Hepatic stellate cell (primary cell): ENCODE measurements around the gene UST.

Experiments
- DNase-seq: peaks from one replicate; pipeline ENCODE4 v3.0.0; 2011; ENCODE audit warnings: low spot score

UST gene

DNA sequence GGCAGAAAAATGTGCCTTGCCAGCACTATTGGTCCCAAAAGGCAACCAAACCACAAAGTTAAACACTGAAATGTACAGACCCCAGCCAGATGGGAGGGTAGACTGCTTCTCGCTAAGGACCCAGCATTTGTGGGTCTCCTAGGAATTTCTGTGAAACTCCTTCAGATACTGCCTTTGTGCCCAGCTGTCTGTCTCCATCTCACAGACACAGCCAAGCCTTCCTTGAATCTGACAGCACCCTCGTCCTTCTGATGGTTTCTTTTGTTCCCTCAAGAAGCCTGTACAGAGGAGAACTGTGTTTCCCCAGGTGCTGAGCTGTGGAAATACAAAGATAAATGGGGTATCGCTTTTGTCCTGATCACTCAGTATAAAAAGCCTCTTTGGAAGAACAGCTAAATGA, 316.6 kb downstream of the UST start:
- DNase-seq, result no peak

GRCh38 chr6:149064001-149064659, 317.3 kb downstream of the UST start:
- no peak for DNase-seq

- DNase-seq, result no peak
These were observed 317.8 kb downstream of the UST start for GRCh38 chr6:149064660-149065015.

DNA sequence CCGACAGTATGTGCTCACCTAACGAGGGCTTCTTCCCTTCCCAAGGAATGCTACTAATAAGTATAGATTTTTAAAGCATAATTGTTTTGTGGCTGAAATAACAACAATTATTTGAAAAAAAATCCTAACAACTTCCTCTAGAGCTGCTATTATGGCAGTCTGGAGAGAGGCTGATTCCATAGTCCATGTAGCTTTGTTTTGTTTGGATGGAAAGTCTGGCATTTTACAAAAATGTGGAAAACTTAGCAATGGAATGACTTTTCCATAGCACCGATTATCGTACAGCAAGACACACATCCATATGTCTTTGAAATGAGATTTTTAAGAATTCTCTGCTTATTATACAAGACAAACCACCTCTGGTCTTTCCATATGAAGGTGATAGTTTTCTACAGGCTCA, 318.3 kb downstream of the UST start:
- DNase-seq, result no peak

DNA sequence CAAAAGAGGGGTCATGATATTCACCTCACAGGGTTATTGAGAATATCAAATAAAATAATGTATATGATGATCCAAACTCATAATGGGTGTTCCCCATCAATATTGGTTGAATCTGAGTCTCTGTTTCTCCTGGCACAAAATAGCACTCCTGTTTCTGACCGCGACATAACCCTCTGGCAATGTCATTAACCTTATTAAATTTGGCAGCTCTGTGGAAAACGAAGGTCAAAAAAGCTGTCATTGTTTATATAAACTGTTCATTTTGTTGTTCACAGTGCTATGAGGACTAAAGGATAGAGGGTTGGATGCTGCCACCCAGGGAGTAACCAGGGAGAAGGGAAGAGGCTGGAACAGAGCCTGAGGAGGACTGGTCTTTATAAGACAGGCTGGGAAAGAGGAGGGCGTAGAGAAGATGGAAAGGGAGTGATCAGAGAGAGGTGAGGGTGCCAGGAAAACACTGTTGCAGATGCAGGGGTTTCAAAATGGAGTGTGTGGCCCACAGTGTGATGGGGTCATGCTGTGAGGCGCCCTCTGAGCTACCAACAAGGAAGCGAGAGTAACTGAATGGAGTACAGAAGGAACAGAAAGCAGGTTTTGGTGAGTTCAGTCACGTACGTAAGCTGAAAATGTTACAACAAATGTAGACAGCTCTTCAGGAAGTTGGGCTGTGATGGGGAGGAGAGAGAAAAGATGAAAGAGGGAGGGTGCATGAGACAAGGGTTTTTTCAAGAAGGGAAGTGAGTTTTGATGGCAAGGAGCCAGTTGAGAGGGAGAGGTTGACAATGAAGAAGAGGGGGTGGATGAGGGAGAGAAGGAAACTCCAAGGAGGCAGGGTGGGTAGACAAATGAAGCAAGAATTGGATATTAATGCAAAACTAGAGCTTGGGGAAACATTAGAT, 319.1 kb downstream of the UST start:
- DNase-seq, result no peak

GRCh38 chr6:149071997-149072396, 325.2 kb downstream of the UST start:
- no peak for DNase-seq

- no peak for DNase-seq
These were observed 328.0 kb downstream of the UST start for GRCh38 chr6:149074832-149075258.

- no peak for DNase-seq
These were observed 329.0 kb downstream of the UST start for GRCh38 chr6:149075616-149076354.

- DNase-seq, result no peak
These were observed 329.5 kb downstream of the UST start for GRCh38 chr6:149076355-149076734.

GRCh38 chr6:149077208-149077607, 330.4 kb downstream of the UST start:
- DNase-seq, result no peak

- DNase-seq, result no peak
These were observed 331.5 kb downstream of the UST start for GRCh38 chr6:149078211-149078782.

GRCh38 chr6:149079456-149079855, 332.6 kb downstream of the UST start:
- no peak for DNase-seq

DNA sequence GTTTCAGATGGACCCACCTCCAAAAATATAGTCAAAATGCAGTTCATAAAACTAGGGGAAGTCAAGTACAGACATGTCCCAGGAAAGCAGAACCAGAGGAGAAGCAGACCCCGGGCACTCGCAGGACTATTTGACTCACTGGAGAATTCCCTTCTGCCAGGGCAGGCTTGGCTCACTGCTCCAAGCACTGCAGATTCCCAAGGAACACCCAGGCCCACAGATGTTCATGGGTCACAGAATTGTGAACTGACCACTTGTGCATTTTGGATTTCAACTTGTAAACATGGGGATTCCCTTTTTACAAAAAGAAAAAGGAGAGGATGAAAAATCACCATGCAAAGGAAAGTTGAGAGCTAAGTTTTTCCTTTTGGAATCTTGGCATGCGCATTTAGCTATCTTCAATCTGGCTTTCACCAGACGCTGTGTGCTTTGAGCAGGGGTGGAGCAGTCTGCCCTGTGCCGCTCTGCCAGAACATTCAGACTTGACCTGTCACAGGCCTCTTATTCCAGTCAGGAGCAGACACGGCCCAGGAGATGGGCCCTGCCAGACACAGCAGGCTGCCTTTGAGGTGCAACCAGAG, 333.2 kb downstream of the UST start:
- DNase-seq, result peak; percentile 22

DNA sequence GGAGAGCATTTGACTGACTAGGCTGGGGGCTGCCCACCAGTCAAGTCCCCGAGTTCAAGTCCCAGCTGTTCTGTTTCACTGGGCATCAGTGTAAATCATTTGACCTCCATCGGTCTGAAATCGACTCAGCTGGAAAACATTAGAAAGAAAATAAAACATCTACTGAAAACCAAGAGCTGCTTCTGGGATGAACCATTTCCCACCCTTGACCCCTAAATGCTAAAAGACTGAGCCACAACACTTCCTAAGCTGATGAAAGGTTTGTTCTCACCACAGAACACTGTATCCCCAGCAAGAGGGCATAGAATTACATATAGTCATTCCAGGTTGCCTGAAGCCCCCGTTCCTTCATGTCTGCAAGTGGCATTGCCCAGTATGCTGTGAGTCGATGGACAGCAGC, 333.7 kb downstream of the UST start:
- peak; percentile 11 for DNase-seq

DNA sequence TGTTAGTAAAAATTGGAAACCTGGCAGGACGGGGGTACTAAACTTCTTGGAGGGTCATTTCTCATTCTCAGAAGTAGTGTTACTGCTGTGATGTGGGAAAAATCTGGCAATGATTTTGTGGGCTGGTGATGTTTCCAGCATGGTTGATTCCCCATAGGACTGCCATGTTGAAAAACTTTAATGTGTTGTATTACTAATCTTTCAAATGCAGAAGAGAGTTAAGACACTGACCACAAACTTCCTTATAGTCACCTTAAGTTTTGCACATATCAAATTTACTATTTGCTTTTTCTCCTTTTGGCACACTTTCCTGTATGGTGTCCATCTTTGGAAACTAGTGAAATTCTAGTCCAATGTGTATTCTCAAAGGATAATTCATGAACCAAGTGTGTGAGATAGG, 334.5 kb downstream of the UST start:
- DNase-seq, result no peak

GRCh38 chr6:149082320-149082719, 335.5 kb downstream of the UST start:
- peak; percentile 42 for DNase-seq

DNA sequence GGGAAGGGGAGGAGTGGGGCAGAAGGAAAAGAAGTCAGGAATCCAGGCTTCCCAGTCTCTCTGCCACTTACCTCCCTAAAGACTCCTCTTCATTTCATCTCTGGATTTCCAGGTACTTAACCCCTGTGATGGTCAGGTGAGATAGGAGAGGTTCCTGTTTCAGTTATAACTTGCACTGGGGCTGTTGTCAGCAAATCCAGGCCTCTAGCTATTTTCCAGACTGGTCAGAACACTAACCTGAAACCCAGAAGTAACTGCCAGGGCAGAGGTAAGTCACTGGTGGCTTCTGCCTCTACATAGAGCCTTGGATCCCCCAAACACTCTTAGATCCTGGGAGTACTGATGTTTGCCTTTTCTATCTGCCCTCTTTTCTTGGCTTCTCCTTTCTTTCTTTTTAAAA, 337.2 kb downstream of the UST start:
- no peak for DNase-seq

GRCh38 chr6:149084808-149085556, 338.2 kb downstream of the UST start:
- no peak for DNase-seq

GRCh38 chr6:149085557-149085938, 338.7 kb downstream of the UST start:
- DNase-seq, result no peak

- DNase-seq, result no peak
These were observed 339.5 kb downstream of the UST start for GRCh38 chr6:149086363-149086762.

DNA sequence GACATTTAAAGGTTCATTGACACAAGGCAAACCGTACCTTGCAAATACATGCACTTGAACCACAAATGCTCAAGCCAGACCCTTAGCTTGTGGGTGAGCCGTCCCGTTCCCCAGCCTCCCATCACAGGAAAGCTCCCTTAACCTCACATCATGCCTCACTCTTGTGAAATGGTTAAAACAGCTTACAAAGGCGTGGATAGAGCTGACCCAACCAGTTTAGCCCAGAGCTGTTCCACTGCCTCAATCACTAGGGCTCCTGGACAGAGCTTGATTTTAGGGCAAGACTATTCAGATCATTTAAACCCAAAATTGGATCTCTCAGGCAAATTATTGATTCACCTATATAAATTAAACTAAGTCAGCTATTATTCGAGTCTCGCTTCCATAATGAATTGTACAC, 341.1 kb downstream of the UST start:
- DNase-seq, result no peak

- DNase-seq, result no peak
These were observed 341.5 kb downstream of the UST start for GRCh38 chr6:149088361-149088760.
